Naive thymus-derived CD4-positive, alpha-beta T cell (primary cell): ENCODE data around the gene XPOT. TPM values are rescaled to one million over a fixed set of nuclear protein-coding genes. Genes with fewer than 3 reads are reported as not detected.

Source experiments
- ATAC-seq: fragments of 150-1000 bp; cut with Tn5 transposase; 2 replicates; pipeline ENCODE4 v1.10.0; 2021; ENCODE audit warnings: mild to moderate bottlenecking, moderate library complexity
- CTCF ChIA-PET: fragments of 350-600 bp; sonication (Branson Sonifier 250); formaldehyde crosslinking; loops from one replicate; lab custom pipeline; 2021; ENCODE audit warnings: antibody characterized with exemption; lab: Charles Lee
- POLR2A ChIA-PET: fragments of 350-600 bp; sonication (Branson Sonifier 250); formaldehyde crosslinking; loops from one replicate; lab custom pipeline; 2021; ENCODE audit warnings: antibody characterized with exemption, inconsistent platforms; lab: Charles Lee
- DNase-seq, 9 donors: peaks; one replicate each; pipeline versions ENCODE4 v3.0.0 to v3.0.0-alpha.2; 2020 to 2022; ENCODE audit warnings: mixed read lengths in 1 of 9
- H3K27ac ChIP-seq: one replicate; pipeline ENCODE4 v1.7.0; 2013; ENCODE audit warnings: mild to moderate bottlenecking, low read depth, low read length, moderate library complexity
- H3K27me3 ChIP-seq, 2 donors: one replicate each; pipeline ENCODE4 v1.7.0; 2013; ENCODE audit warnings: low read length in 2 of 2, mild to moderate bottlenecking in 2 of 2, moderate library complexity in 2 of 2; ENCODE audit not compliant: control insufficient read depth in 2 of 2, insufficient read depth in 2 of 2
- H3K36me3 ChIP-seq, 3 experiments: 1 replicate in 2 of 3; 2 replicates in 1 of 3; pipeline ENCODE4 v1.7.0; 2013; ENCODE audit warnings: low read length in 3 of 3, mild to moderate bottlenecking in 3 of 3, moderate library complexity in 1 of 3; ENCODE audit not compliant: insufficient read depth in 3 of 3, control insufficient read depth in 2 of 3
- H3K4me1 ChIP-seq, 2 donors: one replicate each; pipeline ENCODE4 v1.7.0; 2013; ENCODE audit warnings: low read length in 2 of 2, mild to moderate bottlenecking in 2 of 2, moderate library complexity in 1 of 2; ENCODE audit not compliant: control insufficient read depth in 2 of 2, insufficient read depth in 2 of 2
- H3K4me3 ChIP-seq: 2 replicates; pipeline ENCODE4 v1.7.0; 2013; ENCODE audit warnings: mild to moderate bottlenecking, low read length
- H3K9me3 ChIP-seq, 3 experiments: 1 replicate in 2 of 3; 2 replicates in 1 of 3; pipeline ENCODE4 v1.7.0; 2013; ENCODE audit warnings: low read length in 3 of 3; ENCODE audit not compliant: control insufficient read depth in 2 of 3
- H3K27ac Mint-ChIP-seq, 9 donors: one replicate each; pipeline ENCODE4 v1.8.0; 2020 to 2022; ENCODE audit warnings: mixed read lengths in 9 of 9, mild to moderate bottlenecking in 8 of 9, moderate library complexity in 5 of 9, inconsistent platforms in 2 of 9
- H3K27me3 Mint-ChIP-seq, 5 donors: one replicate each; pipeline ENCODE4 v1.8.0; 2021 to 2022; ENCODE audit warnings: mixed read lengths in 5 of 5, mild to moderate bottlenecking in 1 of 5
- H3K36me3 Mint-ChIP-seq, 5 donors: one replicate each; pipeline ENCODE4 v1.8.0; 2020 to 2022; ENCODE audit warnings: mixed read lengths in 5 of 5, mild to moderate bottlenecking in 3 of 5, inconsistent platforms in 1 of 5
- H3K4me1 Mint-ChIP-seq, 7 donors: one replicate each; pipeline ENCODE4 v1.8.0; 2020 to 2022; ENCODE audit warnings: mixed read lengths in 7 of 7, mild to moderate bottlenecking in 3 of 7, inconsistent platforms in 1 of 7
- H3K4me3 Mint-ChIP-seq, 10 donors: one replicate each; pipeline ENCODE4 v1.8.0; 2020 to 2022; ENCODE audit warnings: mild to moderate bottlenecking in 10 of 10, mixed read lengths in 10 of 10, moderate library complexity in 6 of 10, inconsistent platforms in 2 of 10
- H3K9me3 Mint-ChIP-seq, 11 donors: one replicate each; pipeline ENCODE4 v1.8.0; 2020 to 2022; ENCODE audit warnings: mixed read lengths in 11 of 11, mild to moderate bottlenecking in 4 of 11, inconsistent platforms in 1 of 11, moderate library complexity in 1 of 11
- intact Hi-C, 2 donors: fragments of 100-400 bp; cut with micrococcal nuclease; formaldehyde crosslinking; loops; one replicate each; pipeline ENCODE4 v1.15.1; 2023
- polyA plus RNA-seq, 2 donors: library from polyadenylated mRNA; unstranded; fragments of 300-500 nt; fragmentation: Illumina TruSeq; gene quantifications; one replicate each; pipeline ENCODE4 v1.2.3, GENCODE V29; 2021
- total RNA-seq, 6 experiments: library from RNA in 5 of 6; stranded (reverse) in 5 of 6; gene quantifications; 1 replicate in 5 of 6; 2 replicates in 1 of 6; pipeline ENCODE4 v1.2.3 and lab custom pipeline; 2021 to 2026

XPOT gene
- total and polyA plus RNA-seq, 7 experiments from 2014 or later: 24.8 to 118 (median 56.0) TPM

DNA sequence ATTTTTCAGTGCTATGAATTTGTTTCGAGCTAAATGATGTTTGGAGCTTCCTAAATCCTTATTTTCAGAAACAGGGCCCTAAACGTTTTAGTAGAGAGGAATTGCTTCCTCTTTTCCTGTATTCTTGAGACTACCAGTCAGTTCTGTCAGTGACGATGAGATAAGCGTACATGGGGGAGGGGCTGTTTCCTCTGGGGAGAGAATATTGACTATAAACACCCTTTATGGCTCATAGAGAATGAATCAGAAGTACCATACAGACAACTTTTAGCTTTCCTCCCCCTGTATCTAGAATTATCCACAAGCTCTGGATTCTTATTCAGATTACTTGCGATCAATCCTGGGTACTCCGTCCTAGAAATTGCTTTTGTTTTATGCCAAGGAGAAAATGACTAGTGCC, 52.8 kb downstream of the XPOT start:
- peaks cover 0 to 23% (median 0%) of the 10 kb centered on the region in 5 donors for H3K36me3 Mint-ChIP-seq
- peaks cover 0 to 3% (median 0%) of the 10 kb centered on the region in 3 experiments for H3K36me3 ChIP-seq
- H3K4me3 Mint-ChIP-seq: peak overlapping the region in 1 of 10 donors; percentile 53
- peak overlapping the region in 7 of 9 donors; percentile 11 to 94 (median 73) for H3K27ac Mint-ChIP-seq
- no peaks in the 10 kb centered on the region for H3K27me3 Mint-ChIP-seq
- H3K9me3 Mint-ChIP-seq: no peaks in the 10 kb centered on the region
- no peaks in the 10 kb centered on the region for H3K27me3 ChIP-seq
- peak in 1 of 9 donors; percentile 30 for DNase-seq
- ATAC-seq: no peak
- H3K9me3 ChIP-seq: no peaks in the 10 kb centered on the region
- ChIA-PET CTCF (interaction anchor here (0.7 kb wide), 1 partner anchor 317 kb away, joined by 5 read pairs; no protein-coding TSS in a partner anchor), POLR2A (interaction anchor here (0.6 to 0.7 kb wide), 3 partner anchors 15 to 239 kb away, joined by 4 to 7 read pairs (median 5); no protein-coding TSS in a partner anchor)
- peaks cover 30 to 58% (median 47%) of the 10 kb centered on the region in 7 donors for H3K4me1 Mint-ChIP-seq
- intact Hi-C loops: loop anchor here in 1 of 2 donors (10.0 kb wide), 1 partner anchor 1852 kb away; no protein-coding TSS in a partner anchor
- H3K4me1 ChIP-seq: peaks cover 14 to 30% of the 10 kb centered on the region in 2 donors
- peak overlapping the region; percentile 35 for H3K27ac ChIP-seq
- no peak overlapping the region for H3K4me3 ChIP-seq

DNA sequence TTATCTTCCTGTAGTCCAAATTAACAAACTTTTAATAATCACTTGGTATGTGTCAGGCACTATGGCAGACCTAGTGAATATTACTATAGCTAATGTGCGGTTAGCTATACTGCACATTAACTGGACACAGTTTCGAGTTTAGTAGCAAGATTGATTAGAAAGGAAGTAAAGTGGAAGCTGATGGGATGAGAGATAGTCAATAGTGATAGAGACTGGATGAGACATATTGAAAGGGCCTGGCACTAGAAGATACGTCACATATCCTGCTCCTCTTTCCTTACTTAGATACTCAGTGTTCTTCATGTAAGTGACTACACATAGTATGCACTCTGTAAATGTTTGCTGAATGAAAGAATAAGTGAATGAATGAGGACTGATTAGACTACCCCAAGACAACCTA, 53.3 kb downstream of the XPOT start:
- Histone ChIP-seq H3K36me3 (no peaks in the 10 kb centered on the region), H3K4me3 (no peak overlapping the region), H3K4me1 (peaks cover 14 to 30% of the 10 kb centered on the region in 2 donors), H3K27me3 (no peaks in the 10 kb centered on the region), H3K9me3 (no peaks in the 10 kb centered on the region), H3K27ac (peak overlapping the region; percentile 35)
- no peak for DNase-seq
- no peak for ATAC-seq
- ChIA-PET POLR2A (interaction anchor here (0.5 to 0.7 kb wide), 2 partner anchors 157 to 211 kb away, joined by 4 read pairs; no protein-coding TSS in a partner anchor), CTCF (no interaction called here)
- Mint-ChIP-seq H3K27me3 (no peaks in the 10 kb centered on the region), H3K36me3 (peaks cover 0 to 23% (median 0%) of the 10 kb centered on the region in 5 donors), H3K27ac (peak overlapping the region; percentile 11 to 94 (median 59)), H3K4me3 (peak overlapping the region in 3 of 10 donors; percentile 6 to 53 (median 14)), H3K4me1 (peaks cover 30 to 56% (median 47%) of the 10 kb centered on the region in 7 donors), H3K9me3 (no peaks in the 10 kb centered on the region)
- intact Hi-C loops: loop anchor here in 1 of 2 donors (10.0 kb wide), 1 partner anchor 1853 kb away; no protein-coding TSS in a partner anchor

DNA sequence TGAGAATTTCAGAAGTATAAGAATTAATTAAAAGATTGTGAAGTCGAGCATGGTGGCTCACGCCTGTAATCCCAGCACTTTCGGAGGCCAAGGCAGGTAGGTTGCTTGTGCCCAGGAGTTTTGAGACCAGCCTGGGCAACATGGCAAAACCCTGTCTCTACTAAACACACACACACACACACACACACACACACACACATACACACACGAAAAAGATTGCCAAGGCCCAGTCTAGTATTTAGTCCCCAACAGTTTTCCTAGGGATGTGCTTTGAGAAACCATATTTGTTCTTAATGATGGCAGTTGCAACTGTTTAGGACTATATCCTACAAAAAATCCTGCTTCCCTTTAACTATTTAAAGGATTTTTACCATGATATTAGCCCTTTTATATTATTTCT, 53.7 kb downstream of the XPOT start:
- Histone ChIP-seq H3K27me3 (no peaks in the 10 kb centered on the region), H3K36me3 (no peaks in the 10 kb centered on the region), H3K9me3 (no peaks in the 10 kb centered on the region), H3K27ac (peak overlapping the region; percentile 1), H3K4me1 (peaks cover 14 to 30% of the 10 kb centered on the region in 2 donors), H3K4me3 (no peak overlapping the region)
- DNase-seq (no peak), ATAC-seq (no peak)
- H3K27me3 Mint-ChIP-seq: no peaks in the 10 kb centered on the region
- peak overlapping the region in 8 of 9 donors; percentile 11 to 94 (median 66) for H3K27ac Mint-ChIP-seq
- intact Hi-C loops: loop anchor here in 1 of 2 donors (10.0 kb wide), 1 partner anchor 1853 kb away; no protein-coding TSS in a partner anchor
- H3K36me3 Mint-ChIP-seq: peaks cover 0 to 23% (median 0%) of the 10 kb centered on the region in 5 donors
- peaks cover 28 to 52% (median 45%) of the 10 kb centered on the region in 7 donors for H3K4me1 Mint-ChIP-seq
- POLR2A ChIA-PET: interaction anchor here (0.5 kb wide), 1 partner anchor 156 kb away, joined by 4 read pairs; no protein-coding TSS in a partner anchor
- H3K9me3 Mint-ChIP-seq: no peaks in the 10 kb centered on the region
- CTCF ChIA-PET: no interaction called here
- H3K4me3 Mint-ChIP-seq: peak overlapping the region in 3 of 10 donors; percentile 6 to 53 (median 14)

DNA sequence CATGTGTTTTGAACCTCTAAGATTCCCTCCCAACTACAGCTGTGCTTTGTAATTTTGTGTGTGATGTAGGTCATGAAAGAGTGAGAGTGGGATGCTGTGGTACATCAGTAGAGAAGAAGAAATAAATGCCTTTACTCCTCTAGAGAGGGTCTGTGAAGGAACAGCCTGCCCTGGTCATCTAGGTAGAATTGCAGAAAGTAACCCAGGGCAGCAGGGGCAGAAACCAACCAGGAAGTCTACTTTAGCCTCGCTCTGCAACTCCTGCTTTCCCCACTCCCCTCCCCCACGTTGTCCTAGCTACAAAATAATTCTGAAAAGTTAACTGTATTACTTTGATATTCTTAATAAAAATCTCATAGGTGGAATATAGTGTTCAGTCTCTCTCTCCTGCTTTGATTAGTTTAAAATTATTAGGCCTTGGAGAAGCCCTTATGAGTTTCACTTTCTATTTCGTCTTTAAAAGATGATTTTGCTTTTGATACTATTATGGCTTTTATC, 55.3 kb downstream of the XPOT start:
- peaks cover 0 to 23% (median 0%) of the 10 kb centered on the region in 5 donors for H3K36me3 Mint-ChIP-seq
- intact Hi-C loops: loop anchor here (1.0 to 10.0 kb wide), 2 partner anchors 8 to 1855 kb away; no protein-coding TSS in a partner anchor
- H3K4me1 ChIP-seq: peaks cover 10 to 25% of the 10 kb centered on the region in 2 donors
- CTCF ChIA-PET: no interaction called here
- no peaks in the 10 kb centered on the region for H3K27me3 ChIP-seq
- H3K27me3 Mint-ChIP-seq: no peaks in the 10 kb centered on the region
- peak overlapping the region; percentile 80 to 90 (median 86) for H3K4me3 Mint-ChIP-seq
- peak overlapping the region; percentile 69 for H3K27ac ChIP-seq
- H3K4me3 ChIP-seq: peak overlapping the region; percentile 68
- H3K36me3 ChIP-seq: peaks cover 0 to 1% (median 0%) of the 10 kb centered on the region in 3 experiments
- no peaks in the 10 kb centered on the region for H3K9me3 ChIP-seq
- H3K9me3 Mint-ChIP-seq: no peaks in the 10 kb centered on the region
- DNase-seq (peak in 3 of 9 donors; percentile 16 to 25 (median 19)), ATAC-seq (peak; percentile 66)
- H3K4me1 Mint-ChIP-seq: peaks cover 24 to 44% (median 39%) of the 10 kb centered on the region in 7 donors
- peak overlapping the region; percentile 87 to 98 (median 94) for H3K27ac Mint-ChIP-seq
- POLR2A ChIA-PET: interaction anchor here (0.8 kb wide), 1 partner anchor 36 kb away, joined by 3 read pairs; no protein-coding TSS in a partner anchor

DNA sequence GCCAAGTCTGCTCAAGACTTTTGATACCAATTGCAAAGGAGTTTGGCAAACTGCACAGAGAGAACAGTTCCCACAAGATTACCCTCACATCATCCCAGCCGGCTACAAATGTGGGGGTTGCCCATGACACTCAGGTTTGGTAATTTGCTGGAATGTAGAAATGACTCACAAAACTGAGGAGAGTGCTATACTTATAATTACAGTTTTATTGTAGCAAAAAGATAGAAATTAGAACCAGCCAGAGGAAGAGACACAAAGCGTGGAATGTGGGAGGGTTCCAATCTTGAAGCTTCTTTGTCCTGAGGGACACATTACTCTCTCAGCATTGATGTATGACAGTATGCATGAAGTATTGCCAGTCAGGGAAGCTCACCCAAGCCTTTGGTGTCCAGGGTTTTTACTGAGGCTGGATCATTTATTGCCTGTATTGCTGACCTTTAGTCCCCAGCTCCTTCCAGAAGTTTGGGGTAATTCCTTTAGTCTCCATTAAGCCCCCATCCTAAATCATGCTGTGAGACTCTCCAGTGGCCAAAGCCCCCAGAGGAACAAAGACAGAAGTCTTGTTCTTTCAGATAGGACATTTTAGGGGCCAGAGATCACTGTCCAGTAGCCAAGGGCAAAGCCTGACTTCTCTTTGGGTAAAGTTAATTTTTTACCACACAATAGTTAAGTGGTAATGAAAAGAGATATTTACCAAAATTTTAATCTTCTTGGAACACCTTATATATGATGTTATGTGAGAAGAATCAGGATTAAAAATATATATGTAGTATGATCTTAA, 57.6 kb downstream of the XPOT start:
- H3K9me3 Mint-ChIP-seq: no peaks in the 10 kb centered on the region
- no peak overlapping the region for H3K27ac ChIP-seq
- H3K36me3 ChIP-seq: peaks cover 0 to 7% (median 0%) of the 10 kb centered on the region in 3 experiments
- POLR2A ChIA-PET: interaction anchor here (0.5 kb wide), 1 partner anchor 194 kb away, joined by 3 read pairs; no protein-coding TSS in a partner anchor
- H3K4me3 ChIP-seq: no peak overlapping the region
- peaks cover 3 to 15% of the 10 kb centered on the region in 2 donors for H3K4me1 ChIP-seq
- no peaks in the 10 kb centered on the region for H3K27me3 ChIP-seq
- no peak for DNase-seq
- CTCF ChIA-PET: no interaction called here
- intact Hi-C loops: loop anchor here in 1 of 2 donors (1.0 kb wide), 1 partner anchor 29 kb away; no protein-coding TSS in a partner anchor
- H3K27me3 Mint-ChIP-seq: no peaks in the 10 kb centered on the region
- peaks cover 17 to 31% (median 27%) of the 10 kb centered on the region in 7 donors for H3K4me1 Mint-ChIP-seq
- ATAC-seq: no peak
- H3K9me3 ChIP-seq: no peaks in the 10 kb centered on the region
- H3K36me3 Mint-ChIP-seq: peaks cover 0 to 24% (median 9%) of the 10 kb centered on the region in 5 donors
- no peak overlapping the region for H3K27ac Mint-ChIP-seq
- H3K4me3 Mint-ChIP-seq: no peak overlapping the region

DNA sequence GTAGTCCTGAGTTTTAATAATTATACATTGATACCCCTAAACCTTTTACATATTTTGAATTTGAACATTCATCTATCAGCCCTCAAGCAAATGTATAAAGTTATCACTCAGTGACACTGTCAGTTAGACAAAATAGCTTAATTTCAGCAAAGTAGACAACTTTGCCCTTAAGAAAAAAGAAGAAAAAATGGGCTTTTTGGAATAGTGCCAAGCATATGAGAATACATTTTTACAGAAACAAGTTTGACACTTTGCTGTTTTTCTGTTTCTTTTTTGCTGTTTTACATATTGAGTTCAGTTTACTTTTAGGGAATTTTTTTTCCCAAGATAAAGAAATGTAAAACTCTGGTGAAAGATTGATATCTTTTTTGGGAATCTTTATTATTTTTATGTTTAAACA, 62.0 kb downstream of the XPOT start:
- Histone ChIP-seq H3K9me3 (no peaks in the 10 kb centered on the region), H3K27ac (no peak overlapping the region), H3K4me1 (no peaks in the 10 kb centered on the region), H3K36me3 (peaks cover 3 to 16% (median 8%) of the 10 kb centered on the region in 3 experiments), H3K27me3 (no peaks in the 10 kb centered on the region), H3K4me3 (no peak overlapping the region)
- intact Hi-C loops: loop anchor here in 1 of 2 donors (2.0 kb wide), 1 partner anchor 21 kb away; no protein-coding TSS in a partner anchor
- POLR2A ChIA-PET: no interaction called here
- H3K4me3 Mint-ChIP-seq: no peak overlapping the region
- H3K27me3 Mint-ChIP-seq: no peaks in the 10 kb centered on the region
- CTCF ChIA-PET: no interaction called here
- peaks cover 0 to 25% (median 20%) of the 10 kb centered on the region in 5 donors for H3K36me3 Mint-ChIP-seq
- H3K27ac Mint-ChIP-seq: no peak overlapping the region
- ATAC-seq (no peak), DNase-seq (no peak)
- H3K4me1 Mint-ChIP-seq: peaks cover 0 to 6% (median 0%) of the 10 kb centered on the region in 7 donors
- no peaks in the 10 kb centered on the region for H3K9me3 Mint-ChIP-seq
